ENCODE data around the gene NAT9.

DNA sequence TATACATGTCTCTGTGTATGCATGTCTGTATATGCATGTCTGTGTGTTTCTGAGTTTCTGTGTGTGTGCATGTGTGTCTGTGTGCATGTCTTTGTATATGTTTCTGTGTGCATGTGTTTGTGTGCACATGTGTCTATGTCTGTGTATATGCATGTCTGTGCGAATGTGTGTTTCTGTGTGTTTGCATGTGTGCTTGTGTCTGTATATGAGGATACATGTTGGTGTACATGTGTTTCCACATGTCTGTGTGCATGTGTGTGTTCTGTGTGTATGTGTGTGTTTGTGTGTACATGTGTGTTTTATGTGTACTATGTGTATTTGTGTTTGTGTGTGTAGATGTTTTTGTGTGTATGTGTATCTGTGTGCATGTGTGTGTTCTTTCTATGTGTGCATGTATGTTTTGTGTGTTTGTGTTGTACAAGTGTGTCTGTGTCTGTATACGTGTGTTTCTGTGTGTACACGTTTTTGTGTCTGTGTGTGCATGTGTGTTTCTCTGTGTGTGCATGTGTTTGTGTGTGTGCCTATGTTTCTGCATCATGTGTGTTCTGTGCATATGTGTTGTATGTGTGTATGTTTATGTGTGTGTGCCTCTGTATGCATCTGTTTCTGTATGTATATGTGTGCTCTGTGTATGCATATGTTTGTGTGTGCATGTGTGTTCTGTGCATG, 48.0 kb downstream of the NAT9 start:
- TF ChIP-seq EZH2phosphoT487 (IDR thresholded peaks at IDR 0.05; ENCODE audit: low read depth, severe bottlenecking, unreplicated experiment): no peak
- TF ChIP-seq EZH2 (IDR thresholded peaks at IDR 0.05; ENCODE audit: borderline replicate concordance): no peak
